Measurements from ENCODE around the gene SLC27A5.

DNA sequence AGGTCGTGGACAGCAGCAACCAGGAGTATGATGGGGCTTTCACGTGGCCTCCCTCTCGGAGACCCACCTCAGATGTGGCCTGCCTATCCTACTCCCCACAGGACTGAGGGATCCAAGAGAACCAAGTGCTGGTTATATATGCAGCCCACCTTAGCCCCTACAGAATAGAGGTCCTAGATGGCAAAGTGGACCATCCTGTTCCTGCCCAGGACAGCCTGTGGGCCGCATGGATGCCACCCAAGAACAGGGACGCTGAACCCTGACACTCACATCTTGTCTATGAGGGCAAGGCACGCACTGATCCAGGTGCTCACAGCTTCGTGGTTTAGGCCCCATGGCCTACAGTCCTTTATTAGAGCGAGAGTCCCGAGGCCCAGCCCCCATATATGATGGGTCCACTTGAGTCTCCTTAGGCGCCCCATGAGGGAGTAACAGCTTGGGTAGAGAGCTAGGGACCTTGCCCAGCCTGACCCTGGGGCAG, 1.5 kb upstream of the SLC27A5 start:
- TF ChIP-seq, protein P1, sequence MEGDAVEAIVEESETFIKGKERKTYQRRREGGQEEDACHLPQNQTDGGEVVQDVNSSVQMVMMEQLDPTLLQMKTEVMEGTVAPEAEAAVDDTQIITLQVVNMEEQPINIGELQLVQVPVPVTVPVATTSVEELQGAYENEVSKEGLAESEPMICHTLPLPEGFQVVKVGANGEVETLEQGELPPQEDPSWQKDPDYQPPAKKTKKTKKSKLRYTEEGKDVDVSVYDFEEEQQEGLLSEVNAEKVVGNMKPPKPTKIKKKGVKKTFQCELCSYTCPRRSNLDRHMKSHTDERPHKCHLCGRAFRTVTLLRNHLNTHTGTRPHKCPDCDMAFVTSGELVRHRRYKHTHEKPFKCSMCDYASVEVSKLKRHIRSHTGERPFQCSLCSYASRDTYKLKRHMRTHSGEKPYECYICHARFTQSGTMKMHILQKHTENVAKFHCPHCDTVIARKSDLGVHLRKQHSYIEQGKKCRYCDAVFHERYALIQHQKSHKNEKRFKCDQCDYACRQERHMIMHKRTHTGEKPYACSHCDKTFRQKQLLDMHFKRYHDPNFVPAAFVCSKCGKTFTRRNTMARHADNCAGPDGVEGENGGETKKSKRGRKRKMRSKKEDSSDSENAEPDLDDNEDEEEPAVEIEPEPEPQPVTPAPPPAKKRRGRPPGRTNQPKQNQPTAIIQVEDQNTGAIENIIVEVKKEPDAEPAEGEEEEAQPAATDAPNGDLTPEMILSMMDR (IDR thresholded peaks at IDR 0.05): no peak
- TF ChIP-seq POLR2A (IDR thresholded peaks at IDR 0.05): no peak

Data from testis (tissue), 2 donors.